NB4 (cell line): ENCODE data around the gene OSBPL8.

Experiments used
- POLR2A ChIP-seq: IDR thresholded peaks from 2 replicates; pipeline ENCODE4 v1.6.1; 2011; ENCODE audit warnings: mild to moderate bottlenecking; ENCODE audit not compliant: insufficient read length; ENCODE audit errors: extremely low read depth
- TF ChIP-seq, protein P1 (sequence below): IDR thresholded peaks from one replicate; pipeline ENCODE4 v1.5.1; 2012; ENCODE audit warnings: low read depth, low read length

DNA sequence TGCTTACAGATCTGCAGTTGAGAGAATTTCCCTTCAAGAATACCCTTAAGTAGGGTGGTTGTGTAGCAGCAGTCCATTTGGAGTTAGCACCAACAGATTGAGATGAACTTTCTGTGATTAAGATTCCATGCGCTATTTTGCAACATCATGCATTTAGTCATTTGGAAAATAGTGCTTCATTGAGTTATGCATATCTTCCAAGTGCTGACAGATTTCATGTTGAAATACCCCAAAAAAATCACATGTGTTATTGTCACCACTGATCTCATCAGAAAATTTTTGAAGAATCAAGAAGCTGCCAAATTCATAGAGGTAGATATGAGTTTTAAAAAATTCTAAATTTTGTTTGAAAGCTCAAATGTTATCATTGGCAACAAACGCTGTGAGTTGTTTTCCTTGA lies 35.5 kb upstream of the OSBPL8 start:
- TF ChIP-seq, protein P1, sequence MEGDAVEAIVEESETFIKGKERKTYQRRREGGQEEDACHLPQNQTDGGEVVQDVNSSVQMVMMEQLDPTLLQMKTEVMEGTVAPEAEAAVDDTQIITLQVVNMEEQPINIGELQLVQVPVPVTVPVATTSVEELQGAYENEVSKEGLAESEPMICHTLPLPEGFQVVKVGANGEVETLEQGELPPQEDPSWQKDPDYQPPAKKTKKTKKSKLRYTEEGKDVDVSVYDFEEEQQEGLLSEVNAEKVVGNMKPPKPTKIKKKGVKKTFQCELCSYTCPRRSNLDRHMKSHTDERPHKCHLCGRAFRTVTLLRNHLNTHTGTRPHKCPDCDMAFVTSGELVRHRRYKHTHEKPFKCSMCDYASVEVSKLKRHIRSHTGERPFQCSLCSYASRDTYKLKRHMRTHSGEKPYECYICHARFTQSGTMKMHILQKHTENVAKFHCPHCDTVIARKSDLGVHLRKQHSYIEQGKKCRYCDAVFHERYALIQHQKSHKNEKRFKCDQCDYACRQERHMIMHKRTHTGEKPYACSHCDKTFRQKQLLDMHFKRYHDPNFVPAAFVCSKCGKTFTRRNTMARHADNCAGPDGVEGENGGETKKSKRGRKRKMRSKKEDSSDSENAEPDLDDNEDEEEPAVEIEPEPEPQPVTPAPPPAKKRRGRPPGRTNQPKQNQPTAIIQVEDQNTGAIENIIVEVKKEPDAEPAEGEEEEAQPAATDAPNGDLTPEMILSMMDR, result no peak
- no peak for TF ChIP-seq POLR2A
